Measurements from ENCODE around the gene TTLL6.
A peak's percentile ranks its signal among the peaks of the same experiment; 100 is the strongest.
"Not testable (repeated sequence)": the region's sequence is repeated elsewhere in the genome, so short reads cannot be mapped to it uniquely, and the experiment has no call there.

TTLL6 gene

GRCh38 chr17:48815311-48815710 lies 1.7 kb downstream of the TTLL6 start:
- no peak for DNase-seq

GRCh38 chr17:48814504-48814903 lies 2.5 kb downstream of the TTLL6 start:
- DNase-seq, result peak in 6 of 14 donors; percentile 1 to 19 (median 6)

GRCh38 chr17:48812001-48812400 lies 5.0 kb downstream of the TTLL6 start:
- no peak for DNase-seq

GRCh38 chr17:48809182-48809581 lies 7.8 kb downstream of the TTLL6 start:
- no peak for DNase-seq

- peak in 9 of 14 donors; percentile 9 to 67 (median 30) for DNase-seq
Observed at GRCh38 chr17:48804936-48805411, 12.1 kb downstream of the TTLL6 start.

GRCh38 chr17:48800626-48801217 lies 16.3 kb downstream of the TTLL6 start:
- DNase-seq, result no peak

GRCh38 chr17:48799069-48799723 lies 17.8 kb downstream of the TTLL6 start:
- no peak for DNase-seq

GRCh38 chr17:48796163-48796522 lies 20.9 kb downstream of the TTLL6 start:
- DNase-seq, result not testable (repeated sequence)

- no peak for DNase-seq
Observed at GRCh38 chr17:48795444-48796162, 21.4 kb downstream of the TTLL6 start.

GRCh38 chr17:48792033-48792798 lies 24.8 kb downstream of the TTLL6 start:
- no peak for DNase-seq

- DNase-seq, result peak in 5 of 14 donors; percentile 6 to 36 (median 20)
Observed at GRCh38 chr17:48791128-48792032, 25.6 kb downstream of the TTLL6 start.

GRCh38 chr17:48790607-48791127 lies 26.4 kb downstream of the TTLL6 start:
- DNase-seq, result no peak

GRCh38 chr17:48787828-48788227 lies 29.2 kb downstream of the TTLL6 start:
- no peak for DNase-seq

GRCh38 chr17:48779421-48779820 lies 37.6 kb downstream of the TTLL6 start:
- no peak for DNase-seq

- DNase-seq, result no peak
Observed at GRCh38 chr17:48776602-48777001, 40.4 kb downstream of the TTLL6 start.

GRCh38 chr17:48773245-48773644 lies 43.8 kb downstream of the TTLL6 start:
- DNase-seq, result no peak

GRCh38 chr17:48770954-48771353 lies 46.1 kb downstream of the TTLL6 start:
- no peak for DNase-seq

- peak in 1 of 14 donors; percentile 3 for DNase-seq
Observed at GRCh38 chr17:48769009-48769675, 47.9 kb downstream of the TTLL6 start.

GRCh38 chr17:48767263-48767774 lies 49.7 kb downstream of the TTLL6 start:
- DNase-seq, result no peak

- no peak for DNase-seq
Observed at GRCh38 chr17:48761114-48761513, 55.9 kb downstream of the TTLL6 start.

- no peak for DNase-seq
Observed at GRCh38 chr17:48760411-48760810, 56.6 kb downstream of the TTLL6 start.
